HepG2 (cell line): ENCODE results near the gene SS18L1. TPM values are rescaled to one million over a fixed set of nuclear protein-coding genes. Genes with fewer than 3 reads are reported as not detected.

Source experiments
- ARNT ChIP-seq: fragments of 450-650 bp; IDR thresholded peaks from 2 replicates; pipeline ENCODE4 v1.6.1; 2017
- ELF1 ChIP-seq: sonication (generic); formaldehyde crosslinking; IDR thresholded peaks from 2 replicates; pipeline ENCODE4 v1.4.0; 2020; ENCODE audit warnings: missing genetic modification reagents
- GLI4 ChIP-seq: sonication (generic); formaldehyde crosslinking; IDR thresholded peaks from 2 replicates; pipeline ENCODE4 v1.5.1; 2020; ENCODE audit warnings: missing genetic modification reagents, mild to moderate bottlenecking, moderate library complexity, borderline replicate concordance
- GZF1 ChIP-seq: sonication (generic); formaldehyde crosslinking; IDR thresholded peaks from 2 replicates; pipeline ENCODE4 v1.5.1; 2020; ENCODE audit warnings: mild to moderate bottlenecking, missing genetic modification reagents
- KAT7 ChIP-seq: IDR thresholded peaks from 2 replicates; pipeline ENCODE4 v1.6.1; 2018; ENCODE audit warnings: borderline replicate concordance, missing compliant biosample characterization
- MIER2 ChIP-seq: IDR thresholded peaks from 2 replicates; pipeline ENCODE4 v1.6.1; 2016; ENCODE audit warnings: missing biosample characterization, missing genetic modification reagents
- NR2C2 ChIP-seq: sonication (generic); formaldehyde crosslinking; IDR thresholded peaks from 2 replicates; pipeline ENCODE4 v1.4.0; 2020; ENCODE audit warnings: missing genetic modification reagents, mild to moderate bottlenecking, moderate library complexity, borderline replicate concordance
- PAXIP1 ChIP-seq: sonication (generic); formaldehyde crosslinking; conservative IDR thresholded peaks from 2 replicates; pipeline ENCODE4 v1.4.0; 2020; ENCODE audit warnings: mild to moderate bottlenecking, missing genetic modification reagents, moderate library complexity
- RNF2 ChIP-seq: fragments of 450-650 bp; conservative IDR thresholded peaks from 2 replicates; pipeline ENCODE4 v1.6.1; 2016; ENCODE audit warnings: low read depth
- SALL2 ChIP-seq: sonication (generic); formaldehyde crosslinking; IDR thresholded peaks from 2 replicates; pipeline ENCODE4 v1.8.1; 2023; ENCODE audit warnings: mild to moderate bottlenecking, missing genetic modification reagents, inconsistent platforms
- SIX4 ChIP-seq: sonication (generic); formaldehyde crosslinking; IDR thresholded peaks from 2 replicates; pipeline ENCODE4 v1.4.0; 2020; ENCODE audit warnings: missing genetic modification reagents
- SRF ChIP-seq: IDR thresholded peaks from 2 replicates; pipeline ENCODE4 v1.6.1; 2011; ENCODE audit warnings: mild to moderate bottlenecking, low read depth, low read length, moderate library complexity
- UBTF ChIP-seq: sonication (generic); formaldehyde crosslinking; IDR thresholded peaks from 2 replicates; pipeline ENCODE4 v1.4.0; 2020; ENCODE audit warnings: mild to moderate bottlenecking, missing genetic modification reagents
- ZKSCAN8 ChIP-seq: IDR thresholded peaks from 2 replicates; pipeline ENCODE4 v1.6.1; 2016; ENCODE audit warnings: borderline replicate concordance, missing genetic modification reagents, missing compliant biosample characterization
- ZNF230 ChIP-seq: sonication (generic); formaldehyde crosslinking; IDR thresholded peaks from 2 replicates; pipeline ENCODE4 v1.4.0; 2020; ENCODE audit warnings: mild to moderate bottlenecking, missing genetic modification reagents
- ZNF280B ChIP-seq: sonication (generic); formaldehyde crosslinking; IDR thresholded peaks from 2 replicates; pipeline ENCODE4 v1.5.0; 2020; ENCODE audit warnings: missing genetic modification reagents, mild to moderate bottlenecking, borderline replicate concordance
- ZNF282 ChIP-seq: fragments of 450-650 bp; IDR thresholded peaks from 2 replicates; pipeline ENCODE4 v1.6.1; 2018; ENCODE audit not compliant: partially characterized antibody
- ZNF552 ChIP-seq: sonication (generic); formaldehyde crosslinking; IDR thresholded peaks from 2 replicates; pipeline ENCODE4 v1.9.0; 2022; ENCODE audit warnings: missing genetic modification reagents, mild to moderate bottlenecking, borderline replicate concordance
- ZNF567 ChIP-seq: sonication (generic); formaldehyde crosslinking; IDR thresholded peaks from 2 replicates; pipeline ENCODE4 v1.8.1; 2023; ENCODE audit warnings: mild to moderate bottlenecking, missing genetic modification reagents, borderline replicate concordance
- ZXDC ChIP-seq: sonication (generic); formaldehyde crosslinking; IDR thresholded peaks from 2 replicates; pipeline ENCODE4 v1.5.0; 2020; ENCODE audit warnings: mild to moderate bottlenecking, missing genetic modification reagents
- polyA plus RNA-seq, 8 experiments: library from polyadenylated mRNA; depleted of rRNA in 3 of 8; stranded (reverse) in 7 of 8; unstranded in 1 of 8; fragments of >200 nt; fragmentation: Illumina TruSeq in 4 of 8; extraction: Trizol in 4 of 8; gene quantifications; 2 replicates each; pipeline versions ENCODE4 v1.2.1 to v1.2.3, GENCODE V29; 2011 to 2016; ENCODE audit warnings: low read depth in 4 of 8, missing spikeins in 1 of 8, mixed read lengths in 1 of 8; ENCODE audit not compliant: insufficient read depth in 1 of 8
- total RNA-seq, 5 experiments: library from RNA; depleted of rRNA; stranded (reverse); fragments of >200 nt; fragmentation: Illumina TruSeq; extraction: Trizol; gene quantifications; 2 replicates each; pipeline ENCODE4 v1.2.3, GENCODE V29; 2016; ENCODE audit warnings: low read depth in 1 of 5

The SS18L1 gene
- total and polyA plus RNA-seq, 2 of the 13 experiments (the other 11 are each of a cell fraction or from before 2014, with no cell fraction given), result 17.8 to 27.6 TPM

- TF ChIP-seq NR2C2 (CRISPR knock-in tag) (peak; percentile 51; the same call in 1 of the 2 replicates), ZNF280B (no peak), SALL2 (CRISPR knock-in tag) (no peak), RNF2 (peak; percentile 94), ZNF567 (CRISPR knock-in tag) (no peak), SRF (no peak), ZNF552 (CRISPR knock-in tag) (peak; percentile 29; the same call in 1 of the 2 replicates), PAXIP1 (CRISPR knock-in tag) (peak; percentile 88), UBTF (CRISPR knock-in tag) (peak; percentile 36; the same call in 1 of the 2 replicates), MIER2 (CRISPR knock-in tag) (no peak), ZNF282 (no peak), SIX4 (CRISPR knock-in tag) (0 out of 2 replicates have a peak, but pooled peaks have one; percentile 44), ZNF230 (CRISPR knock-in tag) (0 out of 2 replicates have a peak, but pooled peaks have one; percentile 55), GZF1 (CRISPR knock-in tag) (no peak), ZXDC (CRISPR knock-in tag) (no peak), ZKSCAN8 (CRISPR knock-in tag) (0 out of 2 replicates have a peak, but pooled peaks have one; percentile 19), GLI4 (0 out of 2 replicates have a peak, but pooled peaks have one; percentile 32), KAT7 (peak; percentile 90), ELF1 (CRISPR knock-in tag) (no peak), ARNT (no peak)
These were observed 2.6 kb downstream of the SS18L1 start (continued) for GRCh38 chr20:62146019-62146755.
